ENCODE measurements around the gene DUSP5.
A peak's percentile ranks its signal among the peaks of the same experiment; 100 is the strongest.
"Not testable (repeated sequence)": the region's sequence is repeated elsewhere in the genome, so short reads cannot be mapped to it uniquely, and the experiment has no call there.

The DUSP5 gene, protein sequence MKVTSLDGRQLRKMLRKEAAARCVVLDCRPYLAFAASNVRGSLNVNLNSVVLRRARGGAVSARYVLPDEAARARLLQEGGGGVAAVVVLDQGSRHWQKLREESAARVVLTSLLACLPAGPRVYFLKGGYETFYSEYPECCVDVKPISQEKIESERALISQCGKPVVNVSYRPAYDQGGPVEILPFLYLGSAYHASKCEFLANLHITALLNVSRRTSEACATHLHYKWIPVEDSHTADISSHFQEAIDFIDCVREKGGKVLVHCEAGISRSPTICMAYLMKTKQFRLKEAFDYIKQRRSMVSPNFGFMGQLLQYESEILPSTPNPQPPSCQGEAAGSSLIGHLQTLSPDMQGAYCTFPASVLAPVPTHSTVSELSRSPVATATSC

DNA sequence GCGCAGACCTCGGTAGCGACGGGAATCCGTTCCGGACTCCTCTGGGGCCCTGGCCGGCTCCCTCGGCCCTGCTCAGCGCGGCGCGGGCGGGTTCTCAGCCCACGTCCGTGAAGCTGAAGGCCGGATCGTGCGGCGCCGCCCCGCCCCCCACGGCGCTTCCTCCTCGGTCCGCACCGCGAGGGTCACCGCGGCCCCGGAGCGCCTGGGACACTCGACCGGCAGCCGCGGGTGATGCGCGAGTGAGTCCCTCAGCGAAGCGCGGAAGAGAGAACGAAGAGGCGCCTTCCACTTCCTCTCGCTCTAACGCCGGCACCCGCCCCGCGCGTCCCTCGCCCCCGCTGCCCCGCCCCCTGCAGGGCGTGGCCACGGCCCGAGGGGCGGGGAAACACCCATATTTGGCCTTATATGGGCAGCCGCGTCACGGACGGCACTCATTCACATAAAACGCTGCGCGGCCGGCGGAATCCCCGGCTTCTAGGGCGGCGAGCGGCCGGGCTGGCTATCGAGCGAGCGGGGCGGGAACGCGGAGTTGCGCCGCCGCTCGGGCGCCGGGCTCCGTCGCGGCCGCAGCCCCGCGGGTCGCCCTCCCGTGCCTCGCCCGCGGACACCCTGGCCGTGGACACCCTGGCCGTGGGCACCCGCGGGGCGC is at the start of gene DUSP5:
Gene DUSP5, plus strand, starts transcription at position 470 of the 649 bp plus-strand sequence. CDS start 215 bp downstream, outside the sequence.
- peak; percentile 82 for DNase-seq

- DNase-seq, result no peak
These were observed 48.9 kb upstream of the DUSP5 start for GRCh38 chr10:110448682-110449418.

GRCh38 chr10:110455446-110455845 is 42.3 kb upstream of the DUSP5 start:
- no peak for DNase-seq

DNA sequence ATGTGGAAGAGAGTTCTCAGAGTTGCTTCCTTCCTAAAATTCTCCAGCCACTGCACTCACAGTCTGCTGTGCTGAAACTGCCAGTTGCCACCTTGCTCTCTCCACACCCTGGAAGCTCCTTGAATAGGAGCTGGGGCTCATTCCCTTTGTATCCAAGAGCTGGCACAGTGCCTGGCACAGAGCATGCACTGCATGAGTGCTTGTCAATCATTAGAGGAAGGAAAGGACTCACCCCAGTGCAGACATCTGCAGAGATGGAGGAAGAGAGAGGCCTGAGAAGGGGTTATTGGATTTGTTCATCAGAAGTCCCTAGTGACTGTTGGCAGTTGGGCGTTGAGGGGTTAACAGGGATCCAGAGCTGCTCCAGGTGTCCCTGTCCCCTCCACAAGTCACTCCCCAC is 41.7 kb upstream of the DUSP5 start:
- DNase-seq, result no peak

GRCh38 chr10:110456523-110457091 is 41.1 kb upstream of the DUSP5 start:
- no peak for DNase-seq

DNA sequence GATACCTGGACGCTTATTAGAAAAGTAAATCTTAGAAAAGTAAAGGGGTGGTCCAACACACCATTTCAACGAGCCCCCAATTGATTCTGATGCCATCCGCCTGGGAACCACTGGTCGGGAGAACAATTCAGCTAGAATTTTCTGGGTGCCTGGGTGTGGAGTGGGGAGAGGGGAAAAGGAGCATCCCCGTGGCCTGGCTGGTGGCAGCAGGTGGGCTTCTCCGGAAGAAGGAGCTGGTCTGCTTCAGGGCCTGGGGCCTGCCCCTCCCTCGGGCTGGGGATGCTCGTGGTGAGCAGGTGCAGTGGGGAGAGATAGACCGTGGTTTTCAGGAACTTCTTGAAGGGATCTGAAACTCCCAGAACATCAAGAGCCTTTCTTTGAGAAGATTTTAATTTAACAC is 39.9 kb upstream of the DUSP5 start:
- no peak for DNase-seq

DNA sequence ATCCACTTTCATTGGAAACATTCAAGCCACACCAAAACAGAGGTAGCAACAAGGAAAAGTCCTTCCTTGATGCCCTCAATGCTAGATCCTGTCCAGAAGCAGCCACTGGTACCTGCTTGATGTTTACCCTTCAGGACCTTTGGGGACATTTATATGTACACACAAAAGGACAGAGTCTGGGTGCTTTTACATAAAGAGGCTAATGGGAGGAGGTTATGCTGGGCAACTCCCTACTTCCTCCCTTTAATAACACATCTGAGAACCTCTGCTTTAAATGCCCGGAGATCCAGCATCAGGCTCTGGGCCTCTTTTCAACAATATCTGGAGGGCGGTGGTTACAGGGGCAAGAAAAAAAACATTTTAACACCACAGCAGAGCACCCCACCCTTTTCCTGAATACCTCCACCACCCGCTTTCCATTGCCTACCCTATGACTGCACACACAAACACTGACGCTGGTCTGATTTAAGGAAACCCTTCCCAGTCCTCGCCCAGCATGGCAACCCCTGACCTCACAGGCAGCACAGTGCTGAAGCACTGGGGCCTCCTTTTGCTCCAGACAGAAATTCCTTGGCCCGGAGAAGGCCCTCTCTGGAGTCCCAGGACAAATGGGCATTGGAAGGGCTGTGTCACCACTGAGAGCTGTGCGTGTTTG is 39.3 kb upstream of the DUSP5 start:
- no peak for DNase-seq

- no peak for DNase-seq
These were observed 38.1 kb upstream of the DUSP5 start for GRCh38 chr10:110459600-110459999.

GRCh38 chr10:110460111-110460809 is 37.4 kb upstream of the DUSP5 start:
- DNase-seq, result no peak

DNA sequence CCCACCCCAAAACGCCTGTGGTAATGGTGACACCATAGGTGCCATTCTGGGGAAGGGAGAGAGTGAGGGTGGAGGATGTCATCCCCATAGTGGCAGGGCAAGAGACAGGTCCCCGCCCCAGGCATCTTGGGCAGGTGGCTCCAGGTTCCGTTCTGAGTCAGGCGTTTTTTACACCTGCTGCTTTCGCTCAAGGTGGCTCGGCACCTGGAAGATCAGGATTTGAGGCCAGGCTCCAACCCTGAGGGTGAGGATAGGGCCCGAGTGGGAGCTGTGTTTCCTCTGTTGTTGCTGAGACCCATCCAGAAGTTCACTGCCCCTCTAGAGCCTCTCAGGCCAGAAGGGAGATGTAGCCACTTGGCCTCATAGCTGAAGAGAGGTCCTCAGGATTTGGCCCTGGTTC is 36.6 kb upstream of the DUSP5 start:
- DNase-seq, result no peak

- DNase-seq, result no peak
These were observed 36.2 kb upstream of the DUSP5 start for GRCh38 chr10:110461530-110461929.

DNA sequence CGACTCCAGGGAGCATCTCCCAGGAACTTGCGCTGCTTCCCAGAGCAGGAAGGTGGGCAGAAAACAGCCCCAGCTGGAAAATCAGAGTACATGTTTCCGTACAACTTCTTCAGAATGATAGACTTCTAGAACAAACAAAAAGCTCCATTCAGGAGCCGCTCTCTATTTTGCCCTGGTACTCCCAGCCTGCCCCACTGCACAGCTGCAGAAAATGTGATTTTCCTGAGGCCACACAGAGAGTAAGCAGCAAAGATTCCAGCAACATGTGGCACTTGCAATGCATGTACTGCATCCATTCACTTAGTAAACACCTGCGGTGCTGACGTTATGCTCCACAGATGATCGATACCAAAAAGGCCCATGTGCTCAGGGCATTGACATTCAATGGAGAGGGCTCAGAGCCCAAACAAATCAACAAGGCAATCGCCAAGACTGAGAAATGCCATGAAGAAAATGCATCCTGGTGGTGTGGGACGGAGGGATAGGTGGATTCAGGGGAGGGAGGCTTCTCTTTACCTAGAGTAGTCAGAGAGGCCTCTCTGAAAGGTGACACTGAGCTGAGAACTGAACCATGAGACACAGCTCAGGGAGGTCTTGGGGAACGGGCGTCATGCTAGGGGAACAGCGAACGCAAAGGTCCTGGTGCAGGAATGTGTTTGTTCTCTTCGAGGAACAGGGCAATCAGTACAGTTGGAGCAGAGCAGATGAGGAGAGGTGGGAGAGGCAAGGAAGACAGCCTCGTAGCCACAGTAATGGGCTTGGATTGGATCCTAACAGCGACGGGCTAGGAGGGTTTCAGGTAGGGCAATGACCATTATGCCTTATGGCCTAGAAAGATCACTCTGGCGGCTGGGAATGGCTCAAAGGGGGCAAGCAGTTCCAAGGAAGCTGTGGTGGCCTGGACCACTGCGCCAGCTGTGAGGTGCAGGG is 35.3 kb upstream of the DUSP5 start:
- DNase-seq, result no peak

GRCh38 chr10:110468258-110468657 is 29.4 kb upstream of the DUSP5 start:
- not testable (repeated sequence) for DNase-seq

DNA sequence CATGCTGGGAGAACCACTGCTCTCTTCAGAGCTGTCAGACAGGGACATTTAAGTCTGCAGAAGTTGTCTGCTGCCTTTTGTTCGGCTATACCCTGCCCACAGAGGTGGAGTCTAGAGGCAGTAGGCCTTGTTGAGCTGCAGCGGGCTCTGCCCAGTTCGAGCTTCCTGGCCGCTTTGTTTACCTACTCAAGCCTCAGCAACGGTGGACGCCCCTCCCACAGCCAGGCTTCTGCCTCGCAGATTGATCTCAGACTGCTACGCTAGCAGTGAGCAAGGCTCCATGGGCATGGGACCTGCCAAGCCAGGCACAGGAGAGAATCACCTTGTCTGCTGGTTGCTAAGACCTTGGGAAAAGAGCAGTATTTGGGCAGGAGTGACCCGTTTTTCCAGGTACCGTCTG is 27.2 kb upstream of the DUSP5 start:
- DNase-seq, result not testable (repeated sequence)

- DNase-seq, result no peak
These were observed 26.1 kb upstream of the DUSP5 start for GRCh38 chr10:110471566-110472139.

GRCh38 chr10:110474017-110474416 is 23.7 kb upstream of the DUSP5 start:
- no peak for DNase-seq

DNA sequence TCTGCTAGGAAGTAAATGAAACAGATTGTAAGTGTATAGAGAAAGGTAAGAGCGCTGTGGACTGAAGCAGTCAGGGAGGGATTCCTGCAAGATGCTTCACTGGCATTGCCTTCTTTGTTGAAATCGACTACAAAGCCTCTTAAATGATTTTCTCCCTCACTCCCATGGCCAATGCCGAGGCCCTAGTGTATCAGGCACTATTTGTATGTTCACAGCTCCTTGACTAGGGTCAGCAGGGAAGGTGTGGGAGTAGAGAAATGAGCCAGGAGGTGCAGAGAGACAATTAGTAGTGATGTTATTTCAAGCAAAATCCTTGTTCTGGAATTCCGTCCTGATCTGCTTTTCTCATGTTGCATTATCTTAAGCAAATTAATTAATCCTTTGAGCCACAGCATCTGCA is 22.9 kb upstream of the DUSP5 start:
- DNase-seq, result no peak

- DNase-seq, result no peak
These were observed 21.8 kb upstream of the DUSP5 start for GRCh38 chr10:110475722-110476515.

DNA sequence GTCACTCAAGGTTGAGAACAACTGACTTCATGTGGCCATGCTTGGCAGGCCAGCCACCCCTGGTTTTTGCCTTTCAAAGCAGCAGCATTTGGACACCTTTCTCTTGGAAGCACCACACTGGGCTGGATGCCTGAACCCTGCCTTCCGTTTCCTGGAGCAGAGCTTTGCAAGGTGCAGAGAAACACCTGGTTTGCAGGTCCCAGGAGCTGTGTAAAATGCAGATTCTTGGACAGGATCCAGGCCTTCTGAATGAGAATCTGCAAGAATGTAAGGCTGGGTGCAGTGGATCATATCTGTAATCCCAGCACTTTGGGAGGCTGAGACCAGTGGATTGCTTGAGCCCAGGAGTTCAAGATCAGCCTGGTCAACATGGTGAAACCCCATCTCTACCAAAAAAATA is 18.0 kb upstream of the DUSP5 start:
- DNase-seq, result no peak

- no peak for DNase-seq
These were observed 17.3 kb upstream of the DUSP5 start for GRCh38 chr10:110480387-110480786.
